GM19455 (cell line): ENCODE results near the gene PRPSAP1.

Experiments
- ATAC-seq: cut with Tn5 transposase; IDR thresholded peaks from one replicate; pipeline ENCODE4 v1.9.1; 2021; ENCODE audit not compliant: unreplicated experiment

PRPSAP1 gene

DNA sequence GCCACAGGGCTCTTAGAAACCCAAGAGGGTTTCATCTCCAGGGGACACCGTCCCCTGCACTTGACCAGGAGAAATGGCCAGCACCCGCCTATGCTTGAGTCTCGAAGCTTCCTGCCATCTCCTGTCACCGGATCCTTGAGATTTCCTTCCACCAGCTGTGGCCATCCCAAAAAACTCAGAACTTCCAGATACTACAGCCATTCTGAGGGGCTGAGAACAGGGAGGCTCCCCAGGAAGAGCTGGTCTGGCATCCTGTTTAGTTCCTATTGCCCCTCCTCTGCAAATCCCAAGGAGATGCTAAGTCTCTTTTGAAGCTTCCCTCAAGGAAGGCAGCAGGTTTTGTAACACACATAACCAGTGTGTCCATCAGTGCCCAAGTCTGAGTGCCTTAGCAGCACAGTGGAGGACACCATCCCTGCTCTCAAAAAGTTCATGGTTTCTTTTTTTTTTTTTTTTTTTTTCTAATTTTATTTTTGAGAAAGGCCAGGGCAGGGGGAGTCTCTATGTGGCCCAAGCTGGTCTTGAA is 86.6 kb downstream of the PRPSAP1 start:
- ATAC-seq = no peak

DNA sequence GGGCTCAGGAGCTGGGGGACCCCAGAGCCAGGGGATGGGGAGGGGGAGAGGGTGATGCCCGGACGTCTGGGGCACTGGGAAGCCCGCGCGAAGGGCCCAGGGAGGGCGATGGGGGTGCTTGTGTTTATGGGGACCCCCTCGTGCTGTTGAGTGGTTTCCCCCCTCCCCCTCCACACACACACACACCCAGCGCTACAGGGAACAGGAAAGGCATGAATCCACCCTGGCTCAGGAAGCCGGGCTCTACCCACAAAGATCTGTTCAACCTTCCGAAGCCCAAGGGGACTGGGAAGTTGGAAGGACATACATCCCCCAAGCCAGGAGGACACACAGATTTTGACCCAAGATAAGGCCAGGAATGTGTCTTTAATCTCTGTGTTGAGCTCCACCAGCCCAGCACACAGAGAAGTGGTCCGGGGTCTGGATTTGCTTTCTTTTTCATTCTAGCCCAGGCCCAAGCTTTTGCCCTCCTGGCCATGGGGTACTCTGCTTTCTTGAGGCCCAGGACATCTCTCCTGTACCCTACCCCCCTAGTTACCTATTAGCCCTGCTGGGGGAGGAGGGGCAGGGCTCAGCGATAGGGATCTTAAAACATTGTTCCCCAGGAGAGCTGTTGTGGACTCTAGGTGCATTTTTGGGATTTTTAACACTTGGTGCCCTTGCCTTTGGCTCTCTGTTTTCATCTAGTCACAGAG is 87.3 kb downstream of the PRPSAP1 start:
- no peak for ATAC-seq

DNA sequence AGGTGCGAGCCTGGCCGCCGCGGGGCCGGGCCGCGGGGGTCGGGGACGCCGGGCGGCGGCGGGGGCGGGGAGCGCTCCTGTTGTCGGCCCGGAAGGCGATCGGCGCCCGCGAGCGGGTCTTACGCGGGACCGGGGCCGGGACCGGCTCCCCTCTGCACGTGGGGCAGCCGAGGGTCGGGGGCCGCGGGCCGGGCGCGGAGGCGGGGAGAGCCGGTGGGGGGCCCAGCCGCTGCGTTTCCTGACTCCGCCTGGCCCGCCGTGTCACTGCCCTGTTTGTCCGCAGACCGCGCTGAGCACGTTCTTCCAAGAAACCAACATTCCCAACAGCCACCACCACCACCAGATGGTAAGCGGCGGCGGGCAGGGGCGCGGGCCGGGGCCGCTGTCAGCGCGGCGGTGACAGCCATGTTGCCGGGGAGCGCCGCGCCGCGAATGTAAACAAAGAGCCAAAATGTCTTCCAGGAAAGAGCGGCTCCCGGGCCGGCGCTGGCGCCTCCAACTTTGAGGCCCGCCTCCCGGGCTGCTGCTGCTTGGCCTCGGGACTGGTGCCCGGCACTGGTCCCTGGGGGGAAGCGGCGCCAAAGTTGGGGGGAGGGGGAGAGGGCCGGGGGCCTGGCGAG is 88.0 kb downstream of the PRPSAP1 start:
- ATAC-seq = no peak

DNA sequence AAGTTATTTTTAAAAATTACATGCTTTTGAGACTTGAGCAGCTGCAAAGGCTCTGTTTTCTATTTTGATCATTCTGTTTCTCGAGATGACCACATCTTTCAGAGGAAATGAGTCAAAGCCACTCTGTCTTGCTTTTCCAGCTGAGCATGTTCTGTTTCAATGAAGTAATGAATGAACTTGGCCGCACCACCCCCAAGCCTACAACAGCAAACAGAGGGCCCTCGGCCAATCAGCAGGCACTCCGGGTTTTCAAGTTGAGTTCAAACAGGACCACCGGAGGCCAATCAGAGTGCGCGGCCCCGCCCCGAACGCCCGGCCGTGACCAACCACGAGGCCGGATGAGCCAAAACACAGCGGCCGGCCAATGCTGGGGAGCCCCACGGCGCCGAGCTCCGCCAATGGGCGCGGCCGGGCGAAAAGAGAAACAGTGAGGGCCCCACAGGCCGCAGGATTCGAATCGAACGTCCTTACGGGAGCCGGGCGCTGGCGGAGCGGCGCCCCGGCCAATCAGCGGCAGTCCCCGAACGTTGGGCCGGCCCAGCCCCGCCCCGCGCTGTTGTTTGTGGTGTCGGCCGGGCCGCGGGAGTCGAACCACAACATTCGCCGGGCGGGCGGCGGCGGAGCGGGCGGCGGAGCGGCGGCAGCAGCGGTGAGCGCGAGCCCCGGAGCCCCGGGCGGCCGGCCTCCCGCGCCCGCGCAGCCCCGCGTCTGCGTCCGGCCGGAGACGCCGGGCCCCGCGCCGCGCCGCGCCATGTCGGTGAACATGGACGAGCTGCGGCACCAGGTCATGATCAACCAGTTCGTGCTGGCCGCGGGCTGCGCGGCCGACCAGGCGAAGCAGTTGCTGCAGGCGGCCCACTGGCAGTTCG is 88.7 kb downstream of the PRPSAP1 start, which contains the start of gene UBALD2:
Gene UBALD2, plus strand, starts transcription at position 594 of the 869 bp plus-strand sequence. Its CDS starts 158 bp downstream, at position 752.
- peak; percentile 68 for ATAC-seq

DNA sequence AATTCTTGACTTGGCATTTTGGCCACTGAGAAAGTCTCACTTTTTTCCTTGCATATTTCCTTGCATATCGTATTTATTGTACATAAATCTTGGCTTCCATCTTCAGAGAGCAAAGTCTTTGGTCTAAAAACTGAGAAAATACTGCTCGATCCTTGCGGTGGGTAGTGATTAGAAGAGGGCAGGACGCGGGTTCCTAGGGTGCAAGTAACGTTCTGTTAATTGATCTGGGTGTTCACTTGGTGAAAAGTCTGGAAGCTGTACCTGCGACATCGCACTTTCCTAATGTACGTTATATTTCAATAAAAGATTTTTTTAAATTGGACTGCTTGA is 89.3 kb downstream of the PRPSAP1 start:
- ATAC-seq = no peak

DNA sequence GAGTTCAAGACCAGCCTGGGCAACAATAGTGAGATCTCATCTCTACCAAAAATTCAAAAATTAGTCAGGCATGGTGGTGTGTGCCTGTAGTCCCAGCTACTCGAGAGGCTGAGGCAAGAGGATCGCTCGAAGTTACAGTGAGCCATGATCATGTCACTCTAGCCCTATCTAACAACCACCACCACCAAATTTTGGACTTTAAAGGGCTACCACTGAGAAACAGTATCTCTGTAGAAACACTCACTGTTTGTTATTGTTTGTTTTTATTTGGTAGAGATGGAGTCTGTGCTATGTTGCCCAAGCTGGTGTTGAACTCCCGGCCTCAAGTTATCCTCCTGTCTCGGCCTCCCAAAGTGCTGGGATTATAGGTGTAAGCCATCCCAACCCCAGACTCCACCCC is 89.8 kb downstream of the PRPSAP1 start:
- ATAC-seq = no peak

DNA sequence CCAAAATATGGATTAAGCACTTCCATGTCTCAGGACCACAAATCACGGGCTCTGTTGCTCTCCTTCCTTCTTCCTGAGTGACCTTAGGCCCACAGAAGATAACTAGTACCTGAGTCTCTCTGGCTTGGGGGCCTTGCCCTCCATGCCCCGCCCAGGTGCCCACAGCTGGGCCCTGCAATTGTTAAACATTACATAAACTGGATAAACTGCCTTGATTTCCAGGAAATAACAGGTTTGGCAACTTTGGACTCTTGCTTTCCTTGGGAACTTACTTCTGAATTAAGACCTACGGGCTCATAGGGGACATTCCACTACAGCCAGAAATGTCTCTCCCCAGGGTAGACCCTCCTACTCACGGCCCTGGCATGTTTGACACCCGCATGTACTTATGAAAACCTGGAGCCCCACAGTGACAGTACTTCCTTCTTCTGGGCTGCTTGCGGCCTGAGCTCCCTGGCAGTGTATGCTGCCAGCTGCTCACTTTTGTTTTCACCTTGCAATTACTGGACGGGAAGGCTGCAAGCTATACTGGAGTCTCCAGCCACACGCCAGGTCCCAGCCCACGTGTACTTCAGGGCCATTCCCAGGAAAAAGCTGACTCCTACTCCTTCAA is 90.9 kb downstream of the PRPSAP1 start:
- ATAC-seq = no peak

DNA sequence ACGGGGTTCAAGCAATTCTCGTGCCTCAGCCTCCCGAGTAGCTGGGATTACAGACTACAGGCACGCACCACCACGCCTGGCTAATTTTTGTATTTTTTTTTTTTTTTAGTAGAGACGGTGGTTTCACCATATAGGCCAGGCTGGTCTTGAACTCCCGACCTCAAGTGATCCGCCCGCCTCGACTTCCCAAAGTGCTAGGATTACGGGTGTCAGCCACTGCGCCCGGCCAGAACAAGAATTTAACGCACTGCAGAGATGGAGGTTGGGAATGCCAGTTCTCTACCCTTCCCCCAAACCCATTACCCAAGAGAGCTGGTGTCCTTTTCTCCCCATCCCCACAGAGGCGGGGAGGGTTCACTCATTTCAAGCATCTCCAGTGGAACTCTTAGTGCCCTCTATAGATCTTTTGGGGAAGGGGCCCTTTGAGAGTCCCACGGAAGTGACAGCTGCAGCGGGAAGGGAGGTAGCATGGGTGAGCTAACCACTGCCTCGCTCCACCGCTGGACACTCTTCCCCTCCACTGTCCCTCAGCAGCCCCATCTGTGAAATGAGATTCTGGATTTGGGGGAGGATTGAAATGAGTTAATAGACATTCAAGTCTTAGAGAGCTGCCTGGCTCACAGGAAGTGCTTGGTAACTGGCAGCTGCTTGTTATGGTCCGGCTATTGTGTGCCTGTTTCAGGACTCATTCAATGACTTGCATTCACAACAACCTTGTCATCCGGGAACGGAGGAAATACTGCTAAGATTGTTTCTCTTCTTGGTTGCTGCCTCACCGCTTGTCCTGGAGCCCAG is 92.1 kb downstream of the PRPSAP1 start:
- no peak for ATAC-seq

DNA sequence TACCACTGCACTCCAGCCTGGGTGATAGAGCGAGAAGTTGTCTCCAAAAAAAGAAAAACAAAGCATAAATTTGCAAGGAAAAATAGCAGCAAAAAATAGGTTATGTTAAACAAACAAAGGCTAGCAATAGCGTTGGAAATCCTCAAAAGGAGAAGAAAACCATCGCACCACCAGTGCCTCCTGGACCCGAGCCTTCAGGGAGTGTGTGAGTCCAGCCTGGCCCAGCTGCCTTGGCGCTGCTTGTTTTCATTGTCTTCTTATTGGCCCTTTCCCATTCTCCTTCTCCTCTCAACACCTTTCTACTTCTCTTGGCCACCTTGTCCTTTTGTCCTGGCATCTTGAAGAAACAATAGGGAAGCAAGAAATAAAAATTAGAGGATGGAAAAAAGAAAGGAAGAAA is 93.0 kb downstream of the PRPSAP1 start:
- ATAC-seq = no peak

DNA sequence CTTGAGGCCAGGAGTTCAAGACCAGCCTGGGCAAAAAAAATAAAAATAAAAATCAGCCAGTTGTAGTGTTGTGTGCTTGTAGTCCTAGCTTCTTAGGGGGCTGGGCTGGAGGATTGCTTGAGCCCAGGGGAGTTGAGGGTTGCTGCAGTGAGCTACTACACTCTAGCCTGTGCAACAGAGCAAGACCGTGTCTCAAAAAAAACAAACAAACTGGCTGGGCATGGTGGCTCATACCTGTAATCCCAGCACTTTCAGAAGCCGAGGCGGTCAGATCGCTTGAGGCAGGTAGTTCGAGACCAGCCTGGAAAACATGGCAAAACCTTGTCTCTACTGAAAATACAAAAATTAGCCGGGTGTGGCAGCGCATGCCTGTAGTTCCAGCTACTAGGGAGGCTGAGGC is 93.5 kb downstream of the PRPSAP1 start:
- ATAC-seq = no peak
